HepG2 (cell line): ENCODE measurements around the gene SIK3. TPM values are rescaled to one million over a fixed set of nuclear protein-coding genes. Genes with fewer than 3 reads are reported as not detected.

Source experiments
- ARID4A ChIP-seq: sonication (generic); formaldehyde crosslinking; IDR thresholded peaks from 2 replicates; pipeline ENCODE4 v1.5.0; 2020; ENCODE audit warnings: mild to moderate bottlenecking, missing genetic modification reagents, borderline replicate concordance
- ERF ChIP-seq: IDR thresholded peaks from 2 replicates; pipeline ENCODE4 v1.6.1; 2018; ENCODE audit warnings: missing biosample characterization, missing genetic modification reagents
- GMEB1 ChIP-seq: sonication (generic); formaldehyde crosslinking; IDR thresholded peaks from 2 replicates; pipeline ENCODE4 v1.5.1; 2020; ENCODE audit warnings: missing genetic modification reagents, mild to moderate bottlenecking, borderline replicate concordance
- HDAC1 ChIP-seq: sonication (generic); formaldehyde crosslinking; IDR thresholded peaks from 2 replicates; pipeline ENCODE4 v1.5.1; 2020; ENCODE audit warnings: mild to moderate bottlenecking, missing genetic modification reagents
- HMGA1 ChIP-seq: sonication (generic); formaldehyde crosslinking; conservative IDR thresholded peaks from 2 replicates; pipeline ENCODE4 v1.4.0; 2020; ENCODE audit warnings: missing genetic modification reagents
- HOMEZ ChIP-seq: IDR thresholded peaks from 2 replicates; pipeline ENCODE4 v1.6.1; 2016; ENCODE audit warnings: low read depth
- KDM5A ChIP-seq: fragments of 200-600 bp; sonication (generic); IDR thresholded peaks from 2 replicates; pipeline ENCODE4 v1.7.0; 2018; ENCODE audit warnings: antibody characterized with exemption, mild to moderate bottlenecking, low read length, borderline replicate concordance
- KLF12 ChIP-seq: sonication (generic); formaldehyde crosslinking; IDR thresholded peaks from 2 replicates; pipeline ENCODE4 v1.4.0; 2020; ENCODE audit warnings: missing genetic modification reagents, borderline replicate concordance
- MZF1 ChIP-seq: sonication (generic); formaldehyde crosslinking; IDR thresholded peaks from 2 replicates; pipeline ENCODE4 v1.8.1; 2023; ENCODE audit warnings: mild to moderate bottlenecking, missing genetic modification reagents, borderline replicate concordance
- PHF21A ChIP-seq: sonication (generic); formaldehyde crosslinking; IDR thresholded peaks from 2 replicates; pipeline ENCODE4 v1.5.0; 2020; ENCODE audit warnings: mild to moderate bottlenecking, missing genetic modification reagents
- RFXAP ChIP-seq: sonication (generic); formaldehyde crosslinking; IDR thresholded peaks from 2 replicates; pipeline ENCODE4 v1.4.0; 2020; ENCODE audit warnings: missing genetic modification reagents, borderline replicate concordance
- SOX5 ChIP-seq: IDR thresholded peaks from 2 replicates; pipeline ENCODE4 v1.6.1; 2016; ENCODE audit warnings: borderline replicate concordance
- ZNF264 ChIP-seq: sonication (generic); formaldehyde crosslinking; IDR thresholded peaks from 2 replicates; pipeline ENCODE4 v1.4.0; 2020; ENCODE audit warnings: missing genetic modification reagents
- ZNF512B ChIP-seq: sonication (generic); formaldehyde crosslinking; IDR thresholded peaks from 2 replicates; pipeline ENCODE4 v1.5.1; 2020; ENCODE audit warnings: missing genetic modification reagents, mild to moderate bottlenecking, borderline replicate concordance
- ZNF547 ChIP-seq: sonication (generic); formaldehyde crosslinking; IDR thresholded peaks from 2 replicates; pipeline ENCODE4 v1.5.1; 2020; ENCODE audit warnings: mild to moderate bottlenecking, missing genetic modification reagents
- ZNF549 ChIP-seq: sonication (generic); formaldehyde crosslinking; IDR thresholded peaks from 2 replicates; pipeline ENCODE4 v1.5.0; 2020; ENCODE audit warnings: missing genetic modification reagents
- polyA plus RNA-seq, 8 experiments: library from polyadenylated mRNA; depleted of rRNA in 3 of 8; stranded (reverse) in 7 of 8; unstranded in 1 of 8; fragments of >200 nt; fragmentation: Illumina TruSeq in 4 of 8; extraction: Trizol in 4 of 8; gene quantifications; 2 replicates each; pipeline versions ENCODE4 v1.2.1 to v1.2.3, GENCODE V29; 2011 to 2016; ENCODE audit warnings: low read depth in 4 of 8, missing spikeins in 1 of 8, mixed read lengths in 1 of 8; ENCODE audit not compliant: insufficient read depth in 1 of 8
- total RNA-seq, 5 experiments: library from RNA; depleted of rRNA; stranded (reverse); fragments of >200 nt; fragmentation: Illumina TruSeq; extraction: Trizol; gene quantifications; 2 replicates each; pipeline ENCODE4 v1.2.3, GENCODE V29; 2016; ENCODE audit warnings: low read depth in 1 of 5

Gene SIK3
- total and polyA plus RNA-seq, 2 of the 13 experiments (the other 11 are each of a cell fraction or from before 2014, with no cell fraction given): 5.7 to 9.8 TPM

- TF ChIP-seq ZNF549 (CRISPR knock-in tag) (no peak), HMGA1 (CRISPR knock-in tag) (no peak), ZNF512B (peak; percentile 82; the same call in 1 of the 2 replicates), MZF1 (CRISPR knock-in tag) (no peak), ZNF264 (CRISPR knock-in tag) (peak; percentile 87), ERF (CRISPR knock-in tag) (0 out of 2 replicates have a peak, but pooled peaks have one; percentile 51), HDAC1 (CRISPR knock-in tag) (peak; percentile 81), RFXAP (CRISPR knock-in tag) (peak; percentile 41; the same call in 1 of the 2 replicates), HOMEZ (0 out of 2 replicates have a peak, but pooled peaks have one; percentile 29), PHF21A (peak; percentile 56), GMEB1 (CRISPR knock-in tag) (no peak), ARID4A (CRISPR knock-in tag) (peak; percentile 17; the same call in 1 of the 2 replicates), KDM5A (no peak; the same call in 1 of the 2 replicates), SOX5 (CRISPR knock-in tag) (peak; percentile 55), ZNF547 (CRISPR knock-in tag) (no peak), KLF12 (CRISPR knock-in tag) (0 out of 2 replicates have a peak, but pooled peaks have one; percentile 61)
These were observed 1.8 kb downstream of the SIK3 start (continued) for GRCh38 chr11:117096201-117096991.
